Nephron progenitor cell (in vitro differentiated cells): ENCODE results near the gene SPAAR.

Experiments
- DNase-seq: peaks from one replicate; pipeline ENCODE4 v3.0.0; 2021
- H3K27ac Mint-ChIP-seq: 2 replicates; pipeline ENCODE4 v1.8.0; 2021; ENCODE audit warnings: mild to moderate bottlenecking, moderate library complexity, mixed read lengths
- H3K27me3 Mint-ChIP-seq: 2 replicates; pipeline ENCODE4 v1.8.0; 2021; ENCODE audit warnings: mild to moderate bottlenecking, low read depth, mixed read lengths; ENCODE audit not compliant: poor library complexity
- H3K36me3 Mint-ChIP-seq: 2 replicates; pipeline ENCODE4 v1.8.0; 2021; ENCODE audit warnings: low read depth, mixed read lengths
- H3K4me1 Mint-ChIP-seq: 2 replicates; pipeline ENCODE4 v1.8.0; 2021; ENCODE audit warnings: mixed read lengths
- H3K4me3 Mint-ChIP-seq: 2 replicates; pipeline ENCODE4 v1.8.0; 2021; ENCODE audit warnings: mild to moderate bottlenecking, moderate library complexity, mixed read lengths
- H3K9me3 Mint-ChIP-seq: 2 replicates; pipeline ENCODE4 v1.8.0; 2021; ENCODE audit warnings: mild to moderate bottlenecking, moderate library complexity, mixed read lengths
- TF ChIP-seq, protein P1 (sequence below): fragments of 200-600 bp; sonication (generic); IDR thresholded peaks from 2 replicates; pipeline ENCODE4 v1.5.0; 2021; ENCODE audit warnings: antibody characterized with exemption

The SPAAR gene

DNA sequence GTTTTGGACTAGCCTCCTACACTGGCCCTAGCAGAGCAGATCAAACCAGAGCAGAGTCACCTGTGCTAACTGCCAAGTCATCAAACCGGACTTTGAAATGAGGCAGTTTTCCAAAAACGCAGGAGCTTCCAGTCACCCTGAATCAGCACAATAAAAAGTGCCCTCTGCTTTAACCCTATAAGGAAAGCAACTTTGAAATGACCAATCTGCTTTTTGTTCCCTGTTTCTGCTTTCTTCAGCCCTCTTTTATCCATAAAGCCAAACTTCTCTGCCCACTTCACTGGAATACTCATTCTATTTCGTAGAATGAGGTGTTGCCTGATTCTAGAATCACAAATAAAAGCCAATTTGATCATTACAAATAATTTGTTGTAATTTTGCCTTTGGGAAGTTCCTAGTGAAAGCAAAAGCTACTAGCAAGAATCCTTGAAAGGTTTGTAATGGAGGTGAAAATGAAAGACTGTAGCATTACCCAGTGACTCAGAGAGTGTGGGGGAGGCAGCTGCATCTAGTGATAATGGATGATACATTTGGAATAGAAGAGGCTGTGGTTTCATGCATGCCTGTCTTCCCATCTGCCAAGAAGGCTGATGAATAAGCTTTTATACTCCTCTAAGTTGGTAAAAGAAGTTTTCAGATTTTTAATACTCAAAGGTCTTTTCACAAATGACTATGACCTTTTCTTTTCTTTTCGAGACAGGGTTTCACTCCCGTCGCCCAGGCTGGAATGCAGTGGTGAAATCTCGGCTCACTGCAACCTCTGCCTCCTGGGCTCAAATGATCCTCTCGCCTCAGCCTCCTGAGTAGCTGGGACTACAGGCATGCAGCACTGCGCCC, 14.9 kb downstream of the SPAAR start:
- DNase-seq, result no peak
- H3K4me3 Mint-ChIP-seq, result no peak overlapping the region
- no peak overlapping the region for H3K27ac Mint-ChIP-seq
- no peaks in the 10 kb centered on the region for H3K36me3 Mint-ChIP-seq
- no peaks in the 10 kb centered on the region for H3K9me3 Mint-ChIP-seq
- peaks cover 20% of the 10 kb centered on the region for H3K27me3 Mint-ChIP-seq
- TF ChIP-seq, protein P1, sequence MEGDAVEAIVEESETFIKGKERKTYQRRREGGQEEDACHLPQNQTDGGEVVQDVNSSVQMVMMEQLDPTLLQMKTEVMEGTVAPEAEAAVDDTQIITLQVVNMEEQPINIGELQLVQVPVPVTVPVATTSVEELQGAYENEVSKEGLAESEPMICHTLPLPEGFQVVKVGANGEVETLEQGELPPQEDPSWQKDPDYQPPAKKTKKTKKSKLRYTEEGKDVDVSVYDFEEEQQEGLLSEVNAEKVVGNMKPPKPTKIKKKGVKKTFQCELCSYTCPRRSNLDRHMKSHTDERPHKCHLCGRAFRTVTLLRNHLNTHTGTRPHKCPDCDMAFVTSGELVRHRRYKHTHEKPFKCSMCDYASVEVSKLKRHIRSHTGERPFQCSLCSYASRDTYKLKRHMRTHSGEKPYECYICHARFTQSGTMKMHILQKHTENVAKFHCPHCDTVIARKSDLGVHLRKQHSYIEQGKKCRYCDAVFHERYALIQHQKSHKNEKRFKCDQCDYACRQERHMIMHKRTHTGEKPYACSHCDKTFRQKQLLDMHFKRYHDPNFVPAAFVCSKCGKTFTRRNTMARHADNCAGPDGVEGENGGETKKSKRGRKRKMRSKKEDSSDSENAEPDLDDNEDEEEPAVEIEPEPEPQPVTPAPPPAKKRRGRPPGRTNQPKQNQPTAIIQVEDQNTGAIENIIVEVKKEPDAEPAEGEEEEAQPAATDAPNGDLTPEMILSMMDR, result no peak
- peaks cover 10% of the 10 kb centered on the region for H3K4me1 Mint-ChIP-seq

DNA sequence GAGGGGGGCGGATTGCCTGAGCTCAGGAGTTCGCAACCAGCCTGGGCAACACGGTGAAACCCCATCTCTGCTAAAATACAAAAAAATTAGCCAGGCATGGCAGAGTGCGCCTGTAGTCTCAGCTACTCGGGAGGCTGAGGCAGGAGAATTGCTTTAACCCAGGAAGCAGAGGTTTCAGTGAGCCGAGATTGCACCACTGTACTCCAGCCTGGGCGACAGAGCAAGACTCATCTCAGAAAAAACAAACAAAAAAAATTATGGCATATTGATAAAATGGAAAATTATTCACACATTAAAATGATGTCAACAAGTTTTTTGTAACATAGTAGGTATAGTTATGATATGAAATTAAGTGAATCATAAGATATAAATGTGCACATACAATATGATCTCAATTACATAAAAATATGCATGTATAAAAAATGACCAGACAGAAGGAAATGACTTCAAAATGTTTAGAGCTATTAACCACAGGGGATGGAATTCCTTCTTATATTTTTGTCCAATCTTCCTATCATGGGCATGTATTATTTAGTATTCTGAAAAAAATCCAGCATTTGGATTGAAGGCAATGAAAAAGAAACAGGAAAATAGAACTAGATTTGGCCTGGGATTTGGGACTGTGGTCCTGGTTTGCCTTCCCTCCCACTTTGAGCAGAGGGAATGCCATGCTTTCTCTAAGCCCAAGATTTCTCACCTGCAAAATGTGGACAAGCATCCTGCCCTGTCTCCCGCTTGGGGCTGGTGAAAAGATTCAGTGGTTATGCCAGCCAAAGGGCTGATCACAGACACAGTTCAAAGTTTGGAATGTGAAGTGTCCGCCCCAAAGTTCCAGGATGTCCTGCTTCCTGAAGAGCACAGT, 19.5 kb downstream of the SPAAR start:
- H3K4me3 Mint-ChIP-seq, result no peak overlapping the region
- TF ChIP-seq, protein P1, result no peak
- H3K27me3 Mint-ChIP-seq, result peaks cover 16% of the 10 kb centered on the region
- no peak overlapping the region for H3K27ac Mint-ChIP-seq
- no peak for DNase-seq
- H3K4me1 Mint-ChIP-seq, result peaks cover 5% of the 10 kb centered on the region
- no peaks in the 10 kb centered on the region for H3K9me3 Mint-ChIP-seq
- H3K36me3 Mint-ChIP-seq, result no peaks in the 10 kb centered on the region

DNA sequence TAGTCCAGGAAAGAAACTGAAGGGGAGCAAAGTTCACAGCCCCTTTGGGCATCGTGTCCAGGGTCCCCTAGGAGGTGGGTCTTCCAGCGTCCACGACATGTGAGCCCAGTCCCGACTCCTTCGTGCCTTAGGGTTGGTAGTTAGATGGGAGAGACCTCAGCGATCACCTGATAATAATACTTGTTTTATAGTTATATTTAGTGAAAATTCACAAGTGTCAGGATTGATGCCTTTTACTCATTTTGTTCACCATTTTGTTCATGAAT, 20.1 kb downstream of the SPAAR start:
- no peak for DNase-seq
- Mint-ChIP-seq H3K36me3 (no peaks in the 10 kb centered on the region), H3K27ac (no peak overlapping the region), H3K9me3 (no peaks in the 10 kb centered on the region), H3K4me3 (no peak overlapping the region), H3K4me1 (no peaks in the 10 kb centered on the region), H3K27me3 (peaks cover 16% of the 10 kb centered on the region)
- TF ChIP-seq, protein P1, result no peak

DNA sequence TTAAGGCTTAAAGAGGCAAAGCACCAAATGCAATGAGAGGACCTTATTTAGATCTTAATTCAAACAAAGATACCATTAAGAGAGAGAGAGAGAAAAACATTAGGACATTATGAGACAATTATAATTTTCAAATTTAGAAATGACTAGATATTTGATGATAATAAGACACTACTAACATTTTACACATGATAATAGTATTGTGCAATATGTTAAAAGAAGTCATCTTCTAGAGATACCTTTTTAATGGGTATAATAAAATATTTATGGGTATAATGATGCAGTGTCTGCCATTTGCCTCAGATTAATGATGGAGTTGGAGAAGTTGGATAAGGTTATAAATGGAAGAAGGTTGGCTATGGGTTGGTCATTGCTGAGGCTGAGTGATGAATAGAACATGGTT, 21.2 kb downstream of the SPAAR start:
- H3K27ac Mint-ChIP-seq, result no peak overlapping the region
- no peaks in the 10 kb centered on the region for H3K36me3 Mint-ChIP-seq
- H3K4me3 Mint-ChIP-seq, result no peak overlapping the region
- no peaks in the 10 kb centered on the region for H3K4me1 Mint-ChIP-seq
- no peaks in the 10 kb centered on the region for H3K9me3 Mint-ChIP-seq
- TF ChIP-seq, protein P1, result no peak
- peaks cover 19% of the 10 kb centered on the region for H3K27me3 Mint-ChIP-seq
- no peak for DNase-seq

DNA sequence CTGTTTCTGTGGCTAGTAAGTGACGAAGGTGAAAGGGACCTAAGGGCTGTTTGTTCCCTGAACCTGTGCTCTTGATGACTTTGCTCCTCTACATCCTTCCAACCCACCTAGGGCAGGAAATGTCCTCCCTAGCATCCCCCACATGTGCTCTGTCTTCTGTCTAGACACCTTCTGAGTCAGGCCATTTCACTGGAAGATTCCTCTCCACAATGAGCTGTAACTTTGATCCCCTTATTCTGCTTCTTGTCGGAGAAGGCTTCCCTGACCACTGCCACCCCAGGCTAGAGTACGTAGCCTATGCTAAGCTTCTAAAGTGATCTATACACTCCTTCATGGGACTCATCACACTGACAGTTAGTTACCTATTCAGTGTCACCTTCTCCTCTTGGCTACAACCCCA, 21.7 kb downstream of the SPAAR start:
- Mint-ChIP-seq H3K36me3 (no peaks in the 10 kb centered on the region), H3K27ac (no peak overlapping the region), H3K27me3 (peaks cover 19% of the 10 kb centered on the region), H3K4me3 (no peak overlapping the region), H3K4me1 (no peaks in the 10 kb centered on the region), H3K9me3 (no peaks in the 10 kb centered on the region)
- TF ChIP-seq, protein P1, result no peak
- DNase-seq, result no peak
